BE2C (cell line): Measurements from ENCODE around the gene HOMER3.

Experiments
- DNase-seq: peaks from one replicate; pipeline ENCODE4 v3.0.0-alpha.2; 2020
- H3K27me3 ChIP-seq: fragments of 250-450 bp; sonication (Bioruptor Pico); 2 replicates; pipeline ENCODE4 v1.5.1; 2020; ENCODE audit warnings: mild to moderate bottlenecking
- H3K36me3 ChIP-seq: fragments of 250-450 bp; sonication (Bioruptor Pico); 2 replicates; pipeline ENCODE4 v1.5.1; 2020; ENCODE audit warnings: mild to moderate bottlenecking
- H3K4me1 ChIP-seq: fragments of 250-450 bp; sonication (Bioruptor Pico); 2 replicates; pipeline ENCODE4 v1.5.1; 2020
- H3K4me3 ChIP-seq: 2 replicates; pipeline ENCODE4 v1.5.1; 2011; ENCODE audit warnings: low read depth, low read length
- H3K9me3 ChIP-seq: fragments of 250-450 bp; sonication (Bioruptor Pico); 2 replicates; pipeline ENCODE4 v1.5.1; 2020
- TF ChIP-seq, protein P1 (sequence below): IDR thresholded peaks from 2 replicates; pipeline ENCODE4 v1.5.1; 2012; ENCODE audit warnings: mild to moderate bottlenecking, low read depth, low read length

Gene HOMER3

GRCh38 chr19:18972301-18972811, 31.3 kb upstream of the HOMER3 start:
- Histone ChIP-seq H3K9me3 (no peaks in the 10 kb centered on the region), H3K4me3 (no peak overlapping the region), H3K36me3 (no peaks in the 10 kb centered on the region), H3K4me1 (no peaks in the 10 kb centered on the region), H3K27me3 (no peaks in the 10 kb centered on the region)
- DNase-seq: no peak
- TF ChIP-seq, protein P1, sequence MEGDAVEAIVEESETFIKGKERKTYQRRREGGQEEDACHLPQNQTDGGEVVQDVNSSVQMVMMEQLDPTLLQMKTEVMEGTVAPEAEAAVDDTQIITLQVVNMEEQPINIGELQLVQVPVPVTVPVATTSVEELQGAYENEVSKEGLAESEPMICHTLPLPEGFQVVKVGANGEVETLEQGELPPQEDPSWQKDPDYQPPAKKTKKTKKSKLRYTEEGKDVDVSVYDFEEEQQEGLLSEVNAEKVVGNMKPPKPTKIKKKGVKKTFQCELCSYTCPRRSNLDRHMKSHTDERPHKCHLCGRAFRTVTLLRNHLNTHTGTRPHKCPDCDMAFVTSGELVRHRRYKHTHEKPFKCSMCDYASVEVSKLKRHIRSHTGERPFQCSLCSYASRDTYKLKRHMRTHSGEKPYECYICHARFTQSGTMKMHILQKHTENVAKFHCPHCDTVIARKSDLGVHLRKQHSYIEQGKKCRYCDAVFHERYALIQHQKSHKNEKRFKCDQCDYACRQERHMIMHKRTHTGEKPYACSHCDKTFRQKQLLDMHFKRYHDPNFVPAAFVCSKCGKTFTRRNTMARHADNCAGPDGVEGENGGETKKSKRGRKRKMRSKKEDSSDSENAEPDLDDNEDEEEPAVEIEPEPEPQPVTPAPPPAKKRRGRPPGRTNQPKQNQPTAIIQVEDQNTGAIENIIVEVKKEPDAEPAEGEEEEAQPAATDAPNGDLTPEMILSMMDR: no peak

DNA sequence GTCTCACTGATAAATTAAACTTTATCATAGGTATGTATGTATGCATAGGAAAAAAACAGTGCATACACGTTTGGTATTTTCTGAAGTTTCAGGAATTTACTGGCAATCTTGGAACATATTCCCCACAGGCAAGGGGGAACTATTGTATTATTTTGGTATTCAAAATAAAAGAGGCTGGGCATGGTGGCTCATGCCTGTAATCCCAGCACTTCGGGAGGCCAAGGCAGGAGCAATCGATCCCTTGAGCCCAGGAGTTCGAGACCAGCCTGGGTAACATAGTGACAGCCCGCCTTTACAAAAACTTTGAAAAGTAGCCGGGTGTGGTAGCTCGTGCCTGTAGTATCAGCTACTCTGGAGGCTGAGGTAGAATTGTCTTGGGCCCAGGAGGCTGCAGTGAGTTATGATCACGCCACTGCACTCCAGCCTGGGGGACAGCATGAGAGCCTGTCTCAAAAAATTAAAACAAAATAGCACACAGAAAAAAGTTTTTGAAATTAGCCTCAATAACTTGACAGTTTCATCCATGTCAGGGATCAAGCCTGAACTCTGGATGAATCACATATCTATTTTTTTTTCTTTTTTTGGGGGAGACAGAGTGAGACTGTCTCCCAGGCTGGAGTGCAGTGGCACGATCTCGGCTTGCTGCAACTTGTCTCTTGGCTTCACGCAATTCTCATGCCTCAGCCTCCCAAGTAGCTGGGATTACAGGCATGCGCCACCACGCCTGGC, 29.1 kb upstream of the HOMER3 start:
- Histone ChIP-seq H3K4me3 (no peak overlapping the region), H3K4me1 (no peaks in the 10 kb centered on the region), H3K9me3 (no peaks in the 10 kb centered on the region), H3K36me3 (no peaks in the 10 kb centered on the region), H3K27me3 (no peaks in the 10 kb centered on the region)
- no peak for DNase-seq
- TF ChIP-seq, protein P1: no peak

GRCh38 chr19:18967358-18968146, 26.5 kb upstream of the HOMER3 start:
- H3K9me3 ChIP-seq: no peaks in the 10 kb centered on the region
- DNase-seq: no peak
- TF ChIP-seq, protein P1: no peak

GRCh38 chr19:18966307-18966706, 25.3 kb upstream of the HOMER3 start:
- no peaks in the 10 kb centered on the region for H3K9me3 ChIP-seq
- H3K27me3 ChIP-seq: no peaks in the 10 kb centered on the region
- no peak for DNase-seq
- TF ChIP-seq, protein P1: no peak
- no peaks in the 10 kb centered on the region for H3K36me3 ChIP-seq
- no peak overlapping the region for H3K4me3 ChIP-seq
- no peaks in the 10 kb centered on the region for H3K4me1 ChIP-seq

More at GRCh38 chr19:18967358-18968146, 26.5 kb upstream of the HOMER3 start:
- Histone ChIP-seq H3K36me3 (no peaks in the 10 kb centered on the region), H3K4me1 (no peaks in the 10 kb centered on the region), H3K27me3 (no peaks in the 10 kb centered on the region), H3K4me3 (no peak overlapping the region)

DNA sequence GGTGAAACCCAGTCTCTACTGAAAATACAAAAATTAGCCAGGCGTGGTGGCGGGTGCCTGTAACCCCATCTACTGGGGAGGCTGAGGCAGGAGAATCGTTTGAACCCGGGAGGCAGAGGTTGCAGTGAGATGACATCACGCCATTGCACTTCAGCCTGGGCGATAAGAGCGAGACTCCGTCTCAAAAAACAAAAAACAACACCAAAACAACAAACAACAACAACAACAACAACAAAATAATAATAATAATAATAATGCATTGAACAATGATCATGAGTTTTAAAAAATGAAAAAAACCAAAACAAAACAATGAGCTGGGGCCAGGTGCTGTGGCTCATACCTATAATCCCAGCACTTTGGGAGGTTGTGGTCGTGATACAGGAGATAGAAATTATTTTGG, 23.1 kb upstream of the HOMER3 start:
- no peaks in the 10 kb centered on the region for H3K4me1 ChIP-seq

More for the DNA sequence above, 23.1 kb upstream of the HOMER3 start:
- H3K9me3 ChIP-seq: no peaks in the 10 kb centered on the region
- no peak overlapping the region for H3K4me3 ChIP-seq
- no peaks in the 10 kb centered on the region for H3K36me3 ChIP-seq
- H3K27me3 ChIP-seq: no peaks in the 10 kb centered on the region
- TF ChIP-seq, protein P1: no peak
- DNase-seq: no peak
